DOHH2 (cell line): ENCODE results near the gene NLRP1.

ENCODE experiments used
- H3F3A ChIP-seq: fragments of 200-600 bp; sonication (generic), shearing (Covaris generic); 2 replicates; pipeline ENCODE4 v1.6.0; 2016; ENCODE audit warnings: antibody characterized with exemption, mild to moderate bottlenecking; ENCODE audit not compliant: control insufficient read depth, insufficient read depth
- H3K27ac ChIP-seq: fragments of 200-600 bp; sonication (generic); 2 replicates; pipeline ENCODE4 v1.5.1; 2014; ENCODE audit warnings: low read depth, mild to moderate bottlenecking, low read length, moderate library complexity
- H3K27me3 ChIP-seq: fragments of 200-600 bp; sonication (generic); 2 replicates; pipeline ENCODE4 v1.6.1; 2014; ENCODE audit warnings: mild to moderate bottlenecking, low read length, mixed read lengths; ENCODE audit not compliant: control insufficient read depth
- H3K36me3 ChIP-seq: fragments of 200-600 bp; sonication (generic); 2 replicates; pipeline ENCODE4 v1.6.1; 2014; ENCODE audit warnings: mild to moderate bottlenecking, low read length, moderate library complexity, mixed read lengths; ENCODE audit not compliant: control insufficient read depth
- H3K4me1 ChIP-seq: fragments of 200-600 bp; sonication (generic); 2 replicates; pipeline ENCODE4 v1.6.1; 2014; ENCODE audit warnings: mild to moderate bottlenecking, low read length, mixed read lengths; ENCODE audit not compliant: control insufficient read depth
- H3K4me2 ChIP-seq: fragments of 200-600 bp; sonication (generic); 2 replicates; pipeline ENCODE4 v1.6.0; 2014; ENCODE audit warnings: mild to moderate bottlenecking, low read length, moderate library complexity
- H3K4me3 ChIP-seq: fragments of 200-600 bp; sonication (generic); 2 replicates; pipeline ENCODE4 v1.5.1; 2014; ENCODE audit warnings: mild to moderate bottlenecking, low read length, mixed read lengths
- H3K79me2 ChIP-seq: fragments of 200-600 bp; sonication (generic); 2 replicates; pipeline ENCODE4 v1.6.1; 2014; ENCODE audit warnings: mild to moderate bottlenecking, low read length, mixed read lengths; ENCODE audit not compliant: control insufficient read depth
- H3K9me2 ChIP-seq: fragments of 200-600 bp; sonication (generic); replicated peaks from 2 replicates; pipeline ENCODE4 v1.6.1; 2014; ENCODE audit warnings: mild to moderate bottlenecking, low read length, mixed read lengths; ENCODE audit not compliant: control insufficient read depth
- H3K9me3 ChIP-seq: fragments of 200-600 bp; sonication (generic); 2 replicates; pipeline ENCODE4 v1.6.1; 2014; ENCODE audit warnings: antibody characterized with exemption, low read length, mixed read lengths; ENCODE audit not compliant: control insufficient read depth, insufficient read depth
- H4K20me1 ChIP-seq: fragments of 200-600 bp; sonication (generic); 2 replicates; pipeline ENCODE4 v1.6.0; 2014; ENCODE audit warnings: low read depth, mild to moderate bottlenecking, antibody characterized with exemption, low read length, moderate library complexity; ENCODE audit not compliant: control insufficient read depth, insufficient read depth
- CTCF ChIP-seq: fragments of 200-600 bp; sonication (generic); IDR thresholded peaks from one replicate; pipeline ENCODE4 v1.5.1; 2014; ENCODE audit warnings: antibody characterized with exemption, mild to moderate bottlenecking, low read depth, low read length; ENCODE audit not compliant: poor library complexity, severe bottlenecking
- EZH2phosphoT487 ChIP-seq: fragments of 200-600 bp; sonication (generic); IDR thresholded peaks from 2 replicates; pipeline ENCODE4 v1.6.1; 2017; ENCODE audit warnings: borderline replicate concordance, mild to moderate bottlenecking, antibody characterized with exemption, low read length, moderate library complexity, mixed read lengths

Gene NLRP1

GRCh38 chr17:5615476-5615875, 31.2 kb upstream of the NLRP1 start:
- no peaks in the 10 kb centered on the region for H3K36me3 ChIP-seq
- H3F3A ChIP-seq: no peaks in the 10 kb centered on the region
- no peaks in the 10 kb centered on the region for H3K9me3 ChIP-seq
- peaks cover 7% of the 10 kb centered on the region; the same call in 1 of the 2 replicates for H3K27me3 ChIP-seq
- no peaks in the 10 kb centered on the region for H3K79me2 ChIP-seq
- H3K27ac ChIP-seq: no peak overlapping the region
- H4K20me1 ChIP-seq: 0 out of 2 replicates have a peak, but pooled peaks cover 4% of the 10 kb centered on the region
- H3K4me2 ChIP-seq: no peak overlapping the region
- TF ChIP-seq CTCF: no peak
- TF ChIP-seq EZH2phosphoT487: no peak
- no peaks in the 10 kb centered on the region for H3K9me2 ChIP-seq
- no peaks in the 10 kb centered on the region for H3K4me1 ChIP-seq
- no peak overlapping the region for H3K4me3 ChIP-seq

- Histone ChIP-seq H3K27me3 (peaks cover 3% of the 10 kb centered on the region; the same call in 1 of the 2 replicates), H4K20me1 (0 out of 2 replicates have a peak, but pooled peaks cover 2% of the 10 kb centered on the region), H3F3A (no peaks in the 10 kb centered on the region), H3K4me2 (no peak overlapping the region), H3K4me3 (no peak overlapping the region), H3K9me2 (no peaks in the 10 kb centered on the region), H3K9me3 (no peaks in the 10 kb centered on the region), H3K79me2 (no peaks in the 10 kb centered on the region), H3K36me3 (no peaks in the 10 kb centered on the region), H3K4me1 (no peaks in the 10 kb centered on the region), H3K27ac (no peak overlapping the region)
- no peak for TF ChIP-seq EZH2phosphoT487
These were observed 26.6 kb upstream of the NLRP1 start for GRCh38 chr17:5610956-5611355.

GRCh38 chr17:5608399-5609112, 24.2 kb upstream of the NLRP1 start:
- no peak for TF ChIP-seq EZH2phosphoT487
- TF ChIP-seq CTCF: no peak
- Histone ChIP-seq H3K4me3 (no peak overlapping the region), H3K9me2 (no peaks in the 10 kb centered on the region), H3K27ac (no peak overlapping the region), H4K20me1 (no peaks in the 10 kb centered on the region), H3K79me2 (no peaks in the 10 kb centered on the region), H3F3A (no peaks in the 10 kb centered on the region), H3K9me3 (no peaks in the 10 kb centered on the region), H3K36me3 (no peaks in the 10 kb centered on the region), H3K4me1 (no peaks in the 10 kb centered on the region), H3K27me3 (no peaks in the 10 kb centered on the region), H3K4me2 (no peak overlapping the region)

GRCh38 chr17:5607946-5608345, 23.6 kb upstream of the NLRP1 start:
- no peaks in the 10 kb centered on the region for H4K20me1 ChIP-seq
- H3K4me3 ChIP-seq: no peak overlapping the region
- TF ChIP-seq CTCF: no peak
- no peak for TF ChIP-seq EZH2phosphoT487
- H3K36me3 ChIP-seq: no peaks in the 10 kb centered on the region
- no peaks in the 10 kb centered on the region for H3K79me2 ChIP-seq
- no peaks in the 10 kb centered on the region for H3K27me3 ChIP-seq
- H3K4me1 ChIP-seq: no peaks in the 10 kb centered on the region
- H3K9me2 ChIP-seq: no peaks in the 10 kb centered on the region
- no peak overlapping the region for H3K4me2 ChIP-seq
- no peaks in the 10 kb centered on the region for H3F3A ChIP-seq
- no peaks in the 10 kb centered on the region for H3K9me3 ChIP-seq
- H3K27ac ChIP-seq: no peak overlapping the region
